ENCODE measurements around the gene SNRPB2.

The SNRPB2 gene

DNA sequence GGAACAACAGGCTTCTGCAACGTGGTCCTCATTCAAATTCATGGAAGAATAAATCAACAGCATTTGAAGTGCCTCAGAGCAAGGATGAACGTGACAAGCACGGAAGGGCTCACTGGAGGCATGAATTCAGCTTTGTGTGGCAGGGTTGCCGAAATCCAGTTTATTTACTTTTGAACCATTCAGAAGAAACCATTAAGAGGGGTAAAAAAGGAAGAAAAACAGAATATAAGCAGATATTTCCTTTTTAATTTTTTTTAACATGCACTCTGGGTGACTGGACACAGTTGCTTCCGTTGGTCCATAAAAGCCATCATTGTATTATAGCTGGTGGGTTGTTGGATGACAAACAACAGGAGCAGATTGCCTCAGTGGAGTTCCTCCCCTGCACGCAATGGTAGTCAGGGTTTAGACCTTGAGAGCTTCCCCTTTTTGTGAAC lies 17.3 kb upstream of the SNRPB2 start:
- no peak for DNase-seq (ENCODE audit: low read depth, low spot score)
- TF ChIP-seq EZH2 (IDR thresholded peaks at IDR 0.05), result no peak
- no peak for TF ChIP-seq POLR2AphosphoS5 (IDR thresholded peaks at IDR 0.05; ENCODE audit: borderline replicate concordance, low read depth, low read length)
- TF ChIP-seq FOXP2 (optimal IDR thresholded peaks at IDR 0.05; ENCODE audit: control extremely low read depth, extremely low read length, insufficient read depth), result no peak
- no peak overlapping the region for H3K9ac ChIP-seq (ENCODE audit: insufficient read length)
- H3K27ac ChIP-seq, result no peak overlapping the region
- H3K9me3 ChIP-seq (ENCODE audit: low read depth, low read length), result no peaks in the 10 kb centered on the region
- no peaks in the 10 kb centered on the region for H3K36me3 ChIP-seq (ENCODE audit: insufficient read depth, low read length)
- H3K4me3 ChIP-seq, result no peak overlapping the region

DNA sequence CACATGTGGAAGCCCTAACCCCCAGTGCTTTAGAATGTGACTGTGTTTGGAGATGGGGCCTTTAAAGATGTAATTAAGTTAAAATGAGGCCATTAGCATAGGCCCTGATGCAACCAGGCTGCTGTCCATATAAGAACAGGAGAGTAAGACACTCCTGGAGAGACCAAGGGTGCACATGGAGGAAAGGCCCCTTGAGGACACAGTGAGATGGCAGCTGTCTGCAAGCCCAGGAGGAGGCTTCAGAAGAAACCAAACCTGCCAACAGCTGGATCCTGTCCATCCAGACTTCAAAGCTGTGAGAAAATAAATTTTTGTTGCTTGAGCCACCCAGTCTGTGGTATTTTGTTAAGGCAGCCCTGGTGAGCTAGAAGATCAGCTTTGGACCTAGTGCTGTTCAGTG lies 16.8 kb upstream of the SNRPB2 start:
- Histone ChIP-seq H3K4me3 (no peak overlapping the region), H3K27ac (no peak overlapping the region), H3K9ac (ENCODE audit: insufficient read length) (no peak overlapping the region), H3K9me3 (ENCODE audit: low read depth, low read length) (no peaks in the 10 kb centered on the region), H3K36me3 (ENCODE audit: insufficient read depth, low read length) (no peaks in the 10 kb centered on the region)
- DNase-seq (ENCODE audit: low read depth, low spot score), result no peak
- no peak for TF ChIP-seq EZH2 (IDR thresholded peaks at IDR 0.05)
- no peak for TF ChIP-seq POLR2AphosphoS5 (IDR thresholded peaks at IDR 0.05; ENCODE audit: borderline replicate concordance, low read depth, low read length)
- TF ChIP-seq FOXP2 (optimal IDR thresholded peaks at IDR 0.05; ENCODE audit: control extremely low read depth, extremely low read length, insufficient read depth), result no peak

GRCh38 chr20:16714242-16714641 lies 15.6 kb upstream of the SNRPB2 start:
- Histone ChIP-seq H3K36me3 (ENCODE audit: insufficient read depth, low read length) (no peaks in the 10 kb centered on the region), H3K9me3 (ENCODE audit: low read depth, low read length) (no peaks in the 10 kb centered on the region), H3K27ac (no peak overlapping the region), H3K9ac (ENCODE audit: insufficient read length) (no peak overlapping the region), H3K4me3 (no peak overlapping the region)
- TF ChIP-seq EZH2 (IDR thresholded peaks at IDR 0.05), result no peak
- no peak for TF ChIP-seq FOXP2 (optimal IDR thresholded peaks at IDR 0.05; ENCODE audit: control extremely low read depth, extremely low read length, insufficient read depth)
- no peak for TF ChIP-seq POLR2AphosphoS5 (IDR thresholded peaks at IDR 0.05; ENCODE audit: borderline replicate concordance, low read depth, low read length)
- no peak for DNase-seq (ENCODE audit: low read depth, low spot score)

DNA sequence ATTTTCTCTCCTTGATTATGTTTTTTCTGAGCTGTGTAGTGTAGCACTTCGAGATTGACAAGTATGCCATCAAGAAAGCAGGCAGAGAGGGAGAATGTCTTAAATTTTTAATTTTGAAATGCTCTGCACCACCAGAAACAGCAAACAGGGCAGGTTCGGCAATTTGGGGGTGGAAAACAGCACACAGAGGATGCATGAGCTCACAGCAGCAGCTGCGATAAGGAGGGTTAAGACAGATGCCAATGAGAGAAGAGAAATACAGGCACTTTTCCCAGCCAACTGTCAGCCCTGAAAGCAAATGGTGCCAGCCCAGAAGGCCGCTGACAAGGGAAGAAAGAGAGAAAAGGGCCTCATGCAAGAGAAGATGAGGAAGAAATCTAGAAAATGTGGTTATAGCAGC lies 15.1 kb upstream of the SNRPB2 start:
- no peak overlapping the region for H3K4me3 ChIP-seq
- no peaks in the 10 kb centered on the region for H3K9me3 ChIP-seq (ENCODE audit: low read depth, low read length)
- H3K36me3 ChIP-seq (ENCODE audit: insufficient read depth, low read length), result no peaks in the 10 kb centered on the region
- no peak for DNase-seq (ENCODE audit: low read depth, low spot score)
- H3K27ac ChIP-seq, result no peak overlapping the region
- TF ChIP-seq POLR2AphosphoS5 (IDR thresholded peaks at IDR 0.05; ENCODE audit: borderline replicate concordance, low read depth, low read length) (no peak), EZH2 (IDR thresholded peaks at IDR 0.05) (no peak), FOXP2 (optimal IDR thresholded peaks at IDR 0.05; ENCODE audit: control extremely low read depth, extremely low read length, insufficient read depth) (no peak)
- no peak overlapping the region for H3K9ac ChIP-seq (ENCODE audit: insufficient read length)

GRCh38 chr20:16719421-16719820 lies 10.4 kb upstream of the SNRPB2 start:
- DNase-seq (ENCODE audit: low read depth, low spot score), result no peak
- Histone ChIP-seq H3K4me3 (no peak overlapping the region), H3K27ac (no peak overlapping the region), H3K9me3 (ENCODE audit: low read depth, low read length) (no peaks in the 10 kb centered on the region), H3K36me3 (ENCODE audit: insufficient read depth, low read length) (no peaks in the 10 kb centered on the region), H3K9ac (ENCODE audit: insufficient read length) (no peak overlapping the region)
- no peak for TF ChIP-seq EZH2 (IDR thresholded peaks at IDR 0.05)
- no peak for TF ChIP-seq POLR2AphosphoS5 (IDR thresholded peaks at IDR 0.05; ENCODE audit: borderline replicate concordance, low read depth, low read length)
- no peak for TF ChIP-seq FOXP2 (optimal IDR thresholded peaks at IDR 0.05; ENCODE audit: control extremely low read depth, extremely low read length, insufficient read depth)

DNA sequence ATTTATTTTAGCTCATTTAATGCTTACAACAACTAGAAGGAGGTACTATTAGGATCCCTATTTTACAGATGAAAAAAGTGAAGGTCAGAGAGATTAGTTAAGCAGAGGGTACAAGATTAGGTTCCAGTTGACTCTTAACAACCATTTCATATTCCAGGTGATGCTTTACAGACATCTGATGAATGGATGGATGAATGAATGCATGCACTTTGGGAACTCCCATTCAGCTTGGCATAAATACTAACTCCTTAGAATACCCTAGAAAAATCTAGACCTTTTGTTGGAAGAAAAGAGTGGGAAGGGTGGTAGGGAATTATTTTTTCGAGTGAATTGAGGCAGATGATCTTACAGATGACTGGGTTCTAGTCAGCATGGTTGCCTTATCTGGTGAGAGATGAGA lies 746 bp upstream of the SNRPB2 start:
- Histone ChIP-seq H3K9ac (ENCODE audit: insufficient read length) (peak overlapping the region; percentile 38), H3K36me3 (ENCODE audit: insufficient read depth, low read length) (peaks cover 31% of the 10 kb centered on the region), H3K9me3 (ENCODE audit: low read depth, low read length) (0 out of 2 replicates have a peak, but pooled peaks cover 2% of the 10 kb centered on the region), H3K27ac (peak overlapping the region; percentile 83), H3K4me3 (peak overlapping the region; percentile 83)
- TF ChIP-seq POLR2AphosphoS5 (IDR thresholded peaks at IDR 0.05; ENCODE audit: borderline replicate concordance, low read depth, low read length), result no peak
- no peak for TF ChIP-seq FOXP2 (optimal IDR thresholded peaks at IDR 0.05; ENCODE audit: control extremely low read depth, extremely low read length, insufficient read depth)
- no peak for TF ChIP-seq EZH2 (IDR thresholded peaks at IDR 0.05)
- no peak for DNase-seq (ENCODE audit: low read depth, low spot score)

GRCh38 chr20:16732506-16733152 lies 2.8 kb downstream of the SNRPB2 start:
- DNase-seq (ENCODE audit: low read depth, low spot score), result no peak
- no peak overlapping the region for H3K9ac ChIP-seq (ENCODE audit: insufficient read length)
- TF ChIP-seq FOXP2 (optimal IDR thresholded peaks at IDR 0.05; ENCODE audit: control extremely low read depth, extremely low read length, insufficient read depth) (no peak), POLR2AphosphoS5 (IDR thresholded peaks at IDR 0.05; ENCODE audit: borderline replicate concordance, low read depth, low read length) (no peak)
- no peak overlapping the region for H3K4me3 ChIP-seq
- H3K9me3 ChIP-seq (ENCODE audit: low read depth, low read length), result no peaks in the 10 kb centered on the region
- H3K36me3 ChIP-seq (ENCODE audit: insufficient read depth, low read length), result peaks cover 66% of the 10 kb centered on the region
- no peak overlapping the region for H3K27ac ChIP-seq

GRCh38 chr20:16740365-16741072 lies 10.7 kb downstream of the SNRPB2 start:
- H3K27ac ChIP-seq, result no peak overlapping the region
- no peak overlapping the region for H3K9ac ChIP-seq (ENCODE audit: insufficient read length)
- H3K9me3 ChIP-seq (ENCODE audit: low read depth, low read length), result no peaks in the 10 kb centered on the region
- peaks cover 67% of the 10 kb centered on the region for H3K36me3 ChIP-seq (ENCODE audit: insufficient read depth, low read length)
- TF ChIP-seq EZH2 (IDR thresholded peaks at IDR 0.05) (no peak), POLR2AphosphoS5 (IDR thresholded peaks at IDR 0.05; ENCODE audit: borderline replicate concordance, low read depth, low read length) (no peak), FOXP2 (optimal IDR thresholded peaks at IDR 0.05; ENCODE audit: control extremely low read depth, extremely low read length, insufficient read depth) (no peak)
- no peak overlapping the region for H3K4me3 ChIP-seq
- DNase-seq (ENCODE audit: low read depth, low spot score), result no peak
